PFSK-1 (cell line): Measurements from ENCODE around the gene C1QTNF2.

Experiments
- POLR2AphosphoS5 ChIP-seq: IDR thresholded peaks from 2 replicates; pipeline ENCODE4 v1.6.1; 2012; ENCODE audit warnings: low read depth, mild to moderate bottlenecking, control low read depth, low read length, moderate library complexity
- SIN3A ChIP-seq: IDR thresholded peaks from 2 replicates; pipeline ENCODE4 v1.6.1; 2012; ENCODE audit warnings: mild to moderate bottlenecking, low read length, moderate library complexity, borderline replicate concordance; ENCODE audit not compliant: insufficient read depth

- TF ChIP-seq POLR2AphosphoS5 = no peak
- TF ChIP-seq SIN3A = no peak
Measured at GRCh38 chr5:160367885-160368284, 2.5 kb downstream of the C1QTNF2 start.
